HCT116 (cell line): ENCODE measurements around the gene CRMP1. TPM values are rescaled to one million over a fixed set of nuclear protein-coding genes. Genes with fewer than 3 reads are reported as not detected.

Experiments
- ATAC-seq: fragments of 200-7000 bp; cut with Tn5 transposase; 2 replicates; pipeline ENCODE4 v1.9.1; 2020; ENCODE audit warnings: mild to moderate bottlenecking, moderate library complexity
- BruUV-seq: library from RNA; stranded (reverse); fragments of 400-500 nt; replicated peaks from 2 replicates; lab custom pipeline; 2021; lab: Mats Ljungman, UMichigan
- CTCF ChIA-PET: fragments of 300-600 bp; sonication (Branson Sonifier 250); formaldehyde crosslinking; loops from one replicate; lab custom pipeline; 2021; ENCODE audit warnings: antibody characterized with exemption; lab: Charles Lee
- POLR2A ChIA-PET: fragments of 300-600, 350-600 bp; sonication (Branson Sonifier 250); formaldehyde crosslinking; loops from one replicate; lab custom pipeline; 2021; ENCODE audit warnings: antibody characterized with exemption; lab: Charles Lee
- RAD21 ChIA-PET, 2 experiments: fragments of 300-600 bp; sonication (Branson Sonifier 250); formaldehyde crosslinking; loops; one replicate each; lab custom pipeline; 2023; ENCODE audit warnings: low total read pairs in 2 of 2; ENCODE audit not compliant: uncharacterized antibody in 2 of 2, unreplicated experiment in 2 of 2, low non-redundant PET in 1 of 2; lab: Charles Lee
- DNase-seq: peaks from one replicate; pipeline ENCODE4 v3.0.0-alpha.2; 2010; ENCODE audit warnings: low read depth, low spot score
- H2AFZ ChIP-seq: fragments of 200-600 bp; shearing (Covaris generic), sonication (generic); 2 replicates; pipeline ENCODE4 v1.6.1; 2017; ENCODE audit warnings: low read depth, mixed run types, mixed read lengths, antibody characterized with exemption, low read length; ENCODE audit not compliant: poor library complexity, severe bottlenecking
- H3K27ac ChIP-seq: 2 replicates; pipeline ENCODE4 v1.5.1; 2012; ENCODE audit warnings: low read depth, low read length
- H3K27me3 ChIP-seq: fragments of 200-600 bp; sonication (generic); 2 replicates; pipeline ENCODE4 v1.6.1; 2016; ENCODE audit warnings: mixed run types, low read length, mixed read lengths; ENCODE audit not compliant: insufficient read depth
- H3K36me3 ChIP-seq, 2 experiments: fragments of 200-500 bp in 1 of 2; fragments of 200-600 bp in 1 of 2; sonication (Bioruptor generic) in 1 of 2; sonication (generic) in 1 of 2; 2 replicates each; pipeline versions ENCODE4 v1.5.1 to v1.6.1; 2014 to 2016; ENCODE audit warnings: low read length in 2 of 2, inconsistent platforms in 1 of 2, mixed read lengths in 1 of 2, mixed run types in 1 of 2; ENCODE audit not compliant: insufficient read depth in 2 of 2, control insufficient read depth in 1 of 2
- H3K4me1 ChIP-seq, 2 experiments: fragments of 200-600 bp in 1 of 2; sonication (generic) in 1 of 2; 2 replicates each; pipeline versions ENCODE4 v1.5.1 to v1.6.1; 2012 to 2017; ENCODE audit warnings: low read length in 2 of 2, inconsistent platforms in 1 of 2, mild to moderate bottlenecking in 1 of 2, mixed read lengths in 1 of 2, mixed run types in 1 of 2, moderate library complexity in 1 of 2; ENCODE audit not compliant: insufficient read depth in 2 of 2, control insufficient read depth in 1 of 2
- H3K4me2 ChIP-seq: fragments of 200-600 bp; sonication (generic); 2 replicates; pipeline ENCODE4 v1.6.1; 2017; ENCODE audit warnings: mixed run types, low read length, mixed read lengths
- H3K4me3 ChIP-seq, 2 experiments: fragments of 200-600 bp in 1 of 2; sonication (generic) in 1 of 2; replicated peaks in 1 of 2; 2 replicates each; pipeline ENCODE4 v1.5.1; 2011 to 2016; ENCODE audit warnings: low read length in 2 of 2, control low read depth in 1 of 2, low read depth in 1 of 2, mild to moderate bottlenecking in 1 of 2, mixed read lengths in 1 of 2, mixed run types in 1 of 2
- H3K79me2 ChIP-seq: fragments of 200-600 bp; sonication (generic); 2 replicates; pipeline ENCODE4 v1.6.1; 2017; ENCODE audit warnings: mild to moderate bottlenecking, mixed run types, low read length, moderate library complexity, mixed read lengths; ENCODE audit not compliant: insufficient read depth
- H3K9ac ChIP-seq: fragments of 200-600 bp; sonication (generic); 2 replicates; pipeline ENCODE4 v1.6.1; 2016; ENCODE audit warnings: low read length, mixed read lengths
- H3K9me2 ChIP-seq: fragments of 200-600 bp; sonication (generic), shearing (Covaris generic); 2 replicates; pipeline ENCODE4 v1.6.1; 2017; ENCODE audit warnings: mixed run types, mild to moderate bottlenecking, moderate library complexity; ENCODE audit not compliant: insufficient read depth
- H3K9me3 ChIP-seq, 2 experiments: fragments of 200-500 bp in 1 of 2; fragments of 200-600 bp in 1 of 2; sonication (Bioruptor generic) in 1 of 2; sonication (generic) in 1 of 2; 2 replicates each; pipeline ENCODE4 v1.6.1; 2014 to 2017; ENCODE audit warnings: low read length in 2 of 2, mixed read lengths in 2 of 2, inconsistent platforms in 1 of 2, low read depth in 1 of 2, mild to moderate bottlenecking in 1 of 2, mixed run types in 1 of 2, moderate library complexity in 1 of 2; ENCODE audit not compliant: control insufficient read depth in 1 of 2, insufficient read depth in 1 of 2
- H4K20me1 ChIP-seq: fragments of 200-600 bp; sonication (generic), shearing (Covaris generic); 2 replicates; pipeline ENCODE4 v1.6.1; 2017; ENCODE audit warnings: mixed run types, mild to moderate bottlenecking, moderate library complexity; ENCODE audit not compliant: insufficient read depth
- CBX3 ChIP-seq: IDR thresholded peaks from 2 replicates; pipeline ENCODE4 v1.6.1; 2012; ENCODE audit warnings: low read depth
- ELF1 ChIP-seq: IDR thresholded peaks from 2 replicates; pipeline ENCODE4 v1.6.1; 2012; ENCODE audit warnings: low read depth, borderline replicate concordance
- EZH2 ChIP-seq: fragments of 200-600 bp; sonication (generic); IDR thresholded peaks from 2 replicates; pipeline ENCODE4 v1.6.1; 2017; ENCODE audit warnings: antibody characterized with exemption, mixed run types
- EZH2phosphoT487 ChIP-seq: fragments of 200-600 bp; IDR thresholded peaks from 2 replicates; pipeline ENCODE4 v1.6.1; 2018; ENCODE audit warnings: antibody characterized with exemption, borderline replicate concordance
- FOSL1 ChIP-seq: IDR thresholded peaks from 2 replicates; pipeline ENCODE4 v1.6.1; 2012; ENCODE audit warnings: low read depth
- POLR2A ChIP-seq: IDR thresholded peaks from 2 replicates; pipeline ENCODE4 v1.7.0; 2011; ENCODE audit warnings: borderline replicate concordance; ENCODE audit not compliant: insufficient read depth, insufficient read length; ENCODE audit errors: extremely low read depth
- SRF ChIP-seq: IDR thresholded peaks from 2 replicates; pipeline ENCODE4 v1.6.1; 2012; ENCODE audit warnings: low read depth
- YY1 ChIP-seq: IDR thresholded peaks from 2 replicates; pipeline ENCODE4 v1.6.1; 2011; ENCODE audit warnings: low read length, low read depth, moderate library complexity, mild to moderate bottlenecking; ENCODE audit not compliant: insufficient replicate concordance; ENCODE audit errors: extremely low read depth
- ZFX ChIP-seq: fragments of 450-650 bp; IDR thresholded peaks from 2 replicates; pipeline ENCODE4 v1.6.1; 2017
- intact Hi-C: fragments of 100-400 bp; cut with micrococcal nuclease; formaldehyde crosslinking; loops from 2 replicates; pipeline ENCODE4 v1.10.0; 2022
- total RNA-seq: library from RNA; stranded (reverse); gene quantifications from one replicate; pipeline ENCODE4 v1.2.1, GENCODE V29; 2021; ENCODE audit not compliant: unreplicated experiment
- TF ChIP-seq, protein P1 (sequence below): IDR thresholded peaks from 2 replicates; pipeline ENCODE4 v1.6.1; 2011; ENCODE audit warnings: mild to moderate bottlenecking, low read length, moderate library complexity; ENCODE audit not compliant: insufficient replicate concordance; ENCODE audit errors: extremely low read depth
- TF ChIP-seq, protein P2 (sequence below): IDR thresholded peaks from 2 replicates; pipeline ENCODE4 v1.6.1; 2012

Gene CRMP1
- total RNA-seq, 1 experiment from 2014 or later = not detected

DNA sequence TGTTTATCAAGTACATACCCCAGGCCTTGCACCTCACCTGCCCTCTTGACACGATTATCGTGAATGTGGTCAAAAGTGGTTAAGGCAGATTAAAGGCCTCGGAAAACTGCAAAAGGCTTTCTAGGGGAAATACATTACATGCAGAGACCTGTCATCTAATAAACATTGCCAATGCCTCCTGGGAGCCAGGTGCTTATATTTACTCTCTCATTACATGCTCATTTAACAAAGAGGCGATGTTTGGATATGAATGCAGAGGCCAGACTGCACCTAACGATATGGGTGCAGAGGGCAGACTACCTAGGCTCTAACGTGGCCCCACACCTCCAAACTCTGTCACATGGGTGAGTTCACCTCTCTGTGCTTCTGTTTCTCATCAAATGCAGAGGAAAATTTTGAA is 14.5 kb downstream of the CRMP1 start:
- no TSS peak for BruUV-seq
- no peak for TF ChIP-seq YY1
- TF ChIP-seq, protein P1, sequence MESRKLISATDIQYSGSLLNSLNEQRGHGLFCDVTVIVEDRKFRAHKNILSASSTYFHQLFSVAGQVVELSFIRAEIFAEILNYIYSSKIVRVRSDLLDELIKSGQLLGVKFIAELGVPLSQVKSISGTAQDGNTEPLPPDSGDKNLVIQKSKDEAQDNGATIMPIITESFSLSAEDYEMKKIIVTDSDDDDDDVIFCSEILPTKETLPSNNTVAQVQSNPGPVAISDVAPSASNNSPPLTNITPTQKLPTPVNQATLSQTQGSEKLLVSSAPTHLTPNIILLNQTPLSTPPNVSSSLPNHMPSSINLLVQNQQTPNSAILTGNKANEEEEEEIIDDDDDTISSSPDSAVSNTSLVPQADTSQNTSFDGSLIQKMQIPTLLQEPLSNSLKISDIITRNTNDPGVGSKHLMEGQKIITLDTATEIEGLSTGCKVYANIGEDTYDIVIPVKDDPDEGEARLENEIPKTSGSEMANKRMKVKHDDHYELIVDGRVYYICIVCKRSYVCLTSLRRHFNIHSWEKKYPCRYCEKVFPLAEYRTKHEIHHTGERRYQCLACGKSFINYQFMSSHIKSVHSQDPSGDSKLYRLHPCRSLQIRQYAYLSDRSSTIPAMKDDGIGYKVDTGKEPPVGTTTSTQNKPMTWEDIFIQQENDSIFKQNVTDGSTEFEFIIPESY = no peak
- TF ChIP-seq, all 23 proteins: peak for 0

DNA sequence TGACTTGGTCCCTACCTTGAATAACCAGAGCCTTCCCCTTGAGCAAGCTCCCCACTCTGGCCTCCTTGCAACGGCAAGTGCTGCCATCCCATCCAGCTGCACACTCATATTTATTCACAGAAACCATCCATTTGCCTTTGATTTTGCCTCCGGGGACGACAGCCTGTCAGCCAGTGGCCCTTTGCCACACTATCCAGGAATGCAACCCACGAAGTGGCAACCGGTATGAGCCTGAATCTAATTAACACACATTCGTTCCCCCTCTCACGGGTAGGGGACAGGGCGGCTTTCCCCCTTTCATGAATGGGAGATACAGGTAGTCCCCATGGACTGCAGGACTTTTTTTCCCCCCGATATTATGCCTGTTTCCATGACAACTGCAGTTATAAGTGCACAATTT is 15.5 kb downstream of the CRMP1 start:
- BruUV-seq = no TSS peak
- intact Hi-C loops = no loop called here
- TF ChIP-seq EZH2phosphoT487 = no peak
- no peak for TF ChIP-seq ZFX
- TF ChIP-seq YY1 = no peak
- no peak for TF ChIP-seq SRF
- no peak for TF ChIP-seq FOSL1
- TF ChIP-seq, protein P2, sequence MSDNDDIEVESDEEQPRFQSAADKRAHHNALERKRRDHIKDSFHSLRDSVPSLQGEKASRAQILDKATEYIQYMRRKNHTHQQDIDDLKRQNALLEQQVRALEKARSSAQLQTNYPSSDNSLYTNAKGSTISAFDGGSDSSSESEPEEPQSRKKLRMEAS = no peak
- no peak for TF ChIP-seq CBX3
- TF ChIP-seq POLR2A = no peak
- no peak for TF ChIP-seq ELF1
- TF ChIP-seq EZH2 = no peak
- H2AFZ ChIP-seq = no peak overlapping the region
- no peak overlapping the region for H3K4me3 ChIP-seq
- H3K4me2 ChIP-seq = no peak overlapping the region
- H3K9me2 ChIP-seq = no peaks in the 10 kb centered on the region
- H3K79me2 ChIP-seq = no peaks in the 10 kb centered on the region
- no peaks in the 10 kb centered on the region for H3K36me3 ChIP-seq
- H3K9ac ChIP-seq = no peak overlapping the region
- no peak overlapping the region for H3K27ac ChIP-seq
- H3K27me3 ChIP-seq = peaks cover 43% of the 10 kb centered on the region
- DNase-seq (no peak), ATAC-seq (no peak)
- ChIA-PET RAD21 (no interaction called here), POLR2A (no interaction called here), CTCF (no interaction called here)
- H4K20me1 ChIP-seq = no peaks in the 10 kb centered on the region
- no peaks in the 10 kb centered on the region for H3K9me3 ChIP-seq
- H3K4me1 ChIP-seq = no peaks in the 10 kb centered on the region

More for the DNA sequence above, 14.5 kb downstream of the CRMP1 start:
- no peak for DNase-seq
- Histone ChIP-seq H3K27ac (no peak overlapping the region), H2AFZ (no peak overlapping the region), H3K9ac (no peak overlapping the region), H3K79me2 (no peaks in the 10 kb centered on the region), H3K9me3 (no peaks in the 10 kb centered on the region), H4K20me1 (no peaks in the 10 kb centered on the region), H3K4me1 (no peaks in the 10 kb centered on the region), H3K4me2 (no peak overlapping the region), H3K27me3 (peaks cover 46% of the 10 kb centered on the region), H3K36me3 (no peaks in the 10 kb centered on the region), H3K9me2 (no peaks in the 10 kb centered on the region), H3K4me3 (no peak overlapping the region)
- intact Hi-C loops = no loop called here
- RAD21 ChIA-PET = no interaction called here
- no peak for ATAC-seq
- POLR2A ChIA-PET = no interaction called here
- CTCF ChIA-PET = no interaction called here
